CD4-positive, alpha-beta T cell treated with Interleukin-4 for 1 hour (primary cell): ENCODE results near the gene RPS23.
"Not testable (repeated sequence)": the region's sequence is repeated elsewhere in the genome, so short reads cannot be mapped to it uniquely, and the experiment has no call there.

Source experiments
- DNase-seq, 2 donors: peaks; one replicate each; pipeline ENCODE4 v3.0.0-alpha.2; 2020 to 2022

The RPS23 gene

DNA sequence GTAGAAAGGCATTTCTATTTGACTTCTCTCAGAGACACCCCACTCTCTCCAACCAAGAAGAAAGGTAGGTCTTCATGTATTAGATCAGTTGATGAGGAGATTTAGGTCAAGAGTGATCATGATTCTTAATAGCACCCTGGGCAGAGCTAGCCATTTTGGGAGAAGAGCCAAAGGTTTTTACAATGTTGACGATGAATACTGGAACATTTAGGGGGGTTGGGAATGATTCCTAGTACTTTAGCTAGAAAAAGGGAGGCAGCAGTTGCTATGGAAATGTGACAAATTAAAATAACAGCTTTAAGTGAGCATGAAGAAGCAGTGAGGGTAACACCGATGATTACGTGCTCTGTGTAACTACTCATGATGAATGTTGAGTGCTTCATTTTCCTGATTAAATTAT is 9.5 kb upstream of the RPS23 start:
- no peak for DNase-seq

DNA sequence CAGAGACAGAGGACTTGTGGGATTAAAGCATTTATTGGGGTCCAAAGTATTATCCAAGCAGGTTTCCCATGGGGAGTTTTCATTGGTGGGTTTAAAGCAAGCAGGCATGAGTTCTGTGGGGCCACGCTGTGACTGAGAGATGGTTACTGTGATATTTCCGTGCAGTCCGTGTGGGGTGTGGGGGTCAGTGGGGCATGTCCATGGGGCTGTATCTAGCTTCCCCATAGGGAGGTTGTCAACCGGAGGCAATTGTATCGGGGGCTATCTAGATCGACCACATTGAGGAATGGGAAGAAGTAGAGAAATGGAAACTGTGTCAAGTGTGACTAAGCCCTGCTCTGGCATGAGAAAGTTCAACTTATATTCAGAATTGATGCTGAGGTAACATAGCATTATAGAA is 7.1 kb upstream of the RPS23 start:
- no peak for DNase-seq

DNA sequence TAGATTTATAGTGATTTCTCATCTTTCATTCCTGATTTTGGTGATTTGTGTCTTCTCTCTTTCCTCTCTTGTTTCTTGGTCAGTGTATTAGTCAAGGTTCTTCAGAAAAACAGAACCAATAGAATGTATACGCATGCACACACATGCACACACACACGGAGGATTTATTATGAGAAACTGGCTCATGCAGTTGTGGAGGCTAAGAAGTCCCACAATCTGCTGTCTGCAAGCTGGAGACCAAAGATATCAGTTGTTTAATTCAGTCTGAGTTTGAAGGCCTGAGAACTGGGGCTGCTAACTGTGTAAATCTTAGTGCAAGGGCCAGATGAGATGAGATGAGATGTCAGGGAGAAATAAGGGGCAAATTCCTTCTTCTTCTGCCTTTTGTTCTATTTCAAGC is 5.7 kb upstream of the RPS23 start:
- DNase-seq, result no peak

DNA sequence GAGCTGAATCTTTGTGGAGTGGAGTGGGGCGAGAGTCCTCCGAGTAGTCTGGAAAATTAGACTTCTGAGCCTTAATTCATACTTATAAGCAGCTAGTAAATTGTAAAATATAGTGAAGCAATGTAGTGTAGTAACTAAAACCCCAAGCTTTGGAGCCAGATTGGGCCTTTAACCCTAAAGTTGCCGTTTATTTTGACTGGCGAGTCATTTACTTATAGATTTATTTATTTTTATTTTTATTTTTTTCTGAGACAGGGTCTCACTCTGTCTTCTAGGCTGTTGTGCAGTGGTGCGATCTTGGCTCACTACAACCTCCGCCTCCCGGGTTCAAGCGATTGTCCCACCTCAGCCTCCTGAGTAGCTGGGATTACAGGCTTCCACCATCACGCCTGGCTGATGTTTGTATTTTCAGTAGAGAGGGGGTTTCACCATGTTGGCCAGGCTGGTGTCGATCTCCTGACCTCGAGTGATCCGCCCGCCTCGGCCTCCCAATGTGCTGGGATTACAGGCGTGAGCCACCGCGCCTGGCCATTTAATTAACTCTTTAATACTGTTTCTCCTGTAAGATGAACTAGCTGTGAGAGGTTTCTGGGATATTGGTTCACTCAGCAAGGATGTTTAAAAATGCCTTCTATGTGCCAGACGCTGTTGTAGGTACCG is 687 bp upstream of the RPS23 start:
- DNase-seq, result no peak

DNA sequence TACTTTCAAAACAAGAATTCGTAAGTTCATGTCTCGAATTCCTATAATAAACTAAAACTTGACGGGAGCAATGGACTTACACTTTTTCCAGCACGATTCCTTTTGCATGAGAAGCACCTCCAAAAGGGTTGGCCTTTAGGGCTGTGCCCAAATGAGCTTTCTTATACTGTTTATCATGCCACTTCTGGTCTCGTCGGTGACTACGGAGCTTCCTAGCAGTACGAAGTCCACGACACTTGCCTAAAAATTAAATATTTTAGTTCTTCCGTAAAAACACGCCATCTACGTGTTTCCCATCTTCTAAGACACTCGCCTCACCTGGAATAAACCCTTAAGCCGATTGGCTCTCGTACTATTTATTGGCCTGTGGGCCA is 554 bp downstream of the RPS23 start:
- no peak for DNase-seq

DNA sequence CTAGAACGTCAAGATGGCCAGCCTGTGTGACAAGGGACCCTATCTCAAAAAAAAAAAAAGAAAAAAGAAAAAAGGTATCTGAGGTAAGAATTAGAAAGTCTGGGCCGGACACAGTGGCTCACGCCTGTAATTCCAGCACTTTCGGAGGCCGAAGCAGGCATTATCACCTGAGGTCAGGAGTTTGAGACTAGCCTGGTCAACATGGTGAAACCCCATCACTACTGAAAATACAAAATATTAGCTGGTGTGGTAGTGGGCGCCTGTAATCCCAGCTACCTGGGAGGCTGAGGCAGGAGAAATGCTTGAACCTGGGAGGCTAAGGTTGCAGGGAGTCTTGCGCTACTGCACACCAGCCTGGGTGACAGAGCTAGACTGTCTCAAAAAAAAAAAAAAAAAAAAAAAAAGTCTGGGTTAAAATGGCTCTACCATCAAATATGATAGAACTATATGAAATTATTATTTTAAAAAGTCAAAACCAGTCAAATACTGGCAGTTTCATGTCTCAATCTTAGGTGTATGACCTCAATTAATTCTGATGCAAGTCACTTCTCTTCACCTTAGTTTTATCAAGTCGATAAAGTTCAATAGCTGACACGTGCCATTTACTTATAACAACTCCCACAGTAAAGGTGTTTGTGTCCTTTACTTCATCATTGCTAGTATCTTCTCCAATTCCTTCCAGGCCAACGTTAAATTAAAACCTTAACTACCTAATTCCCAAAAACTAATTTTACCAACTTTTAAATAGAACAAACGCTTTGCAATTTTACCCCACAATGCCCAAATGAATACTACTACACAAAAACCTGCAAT is 1.1 kb downstream of the RPS23 start:
- no peak for DNase-seq

DNA sequence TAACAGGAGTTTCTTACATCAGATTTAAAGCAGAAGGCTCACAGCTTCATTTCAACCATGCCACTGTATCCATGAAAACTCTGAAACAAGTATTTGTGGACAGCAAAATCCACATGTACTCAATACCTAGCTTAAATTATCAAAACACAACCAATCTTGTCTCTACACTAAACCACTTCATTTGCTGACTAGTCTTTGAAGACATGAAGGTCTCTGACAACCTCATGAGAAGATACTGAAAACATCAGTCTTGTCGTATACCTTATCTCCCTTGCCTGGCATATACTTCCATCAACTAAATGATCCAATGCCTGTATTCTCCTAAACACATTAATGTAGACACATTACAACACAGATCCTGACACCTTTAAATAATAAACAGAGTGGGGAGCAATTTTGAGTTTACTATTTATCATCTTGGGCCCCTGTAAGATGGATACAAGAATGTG is 2.9 kb downstream of the RPS23 start:
- no peak for DNase-seq

DNA sequence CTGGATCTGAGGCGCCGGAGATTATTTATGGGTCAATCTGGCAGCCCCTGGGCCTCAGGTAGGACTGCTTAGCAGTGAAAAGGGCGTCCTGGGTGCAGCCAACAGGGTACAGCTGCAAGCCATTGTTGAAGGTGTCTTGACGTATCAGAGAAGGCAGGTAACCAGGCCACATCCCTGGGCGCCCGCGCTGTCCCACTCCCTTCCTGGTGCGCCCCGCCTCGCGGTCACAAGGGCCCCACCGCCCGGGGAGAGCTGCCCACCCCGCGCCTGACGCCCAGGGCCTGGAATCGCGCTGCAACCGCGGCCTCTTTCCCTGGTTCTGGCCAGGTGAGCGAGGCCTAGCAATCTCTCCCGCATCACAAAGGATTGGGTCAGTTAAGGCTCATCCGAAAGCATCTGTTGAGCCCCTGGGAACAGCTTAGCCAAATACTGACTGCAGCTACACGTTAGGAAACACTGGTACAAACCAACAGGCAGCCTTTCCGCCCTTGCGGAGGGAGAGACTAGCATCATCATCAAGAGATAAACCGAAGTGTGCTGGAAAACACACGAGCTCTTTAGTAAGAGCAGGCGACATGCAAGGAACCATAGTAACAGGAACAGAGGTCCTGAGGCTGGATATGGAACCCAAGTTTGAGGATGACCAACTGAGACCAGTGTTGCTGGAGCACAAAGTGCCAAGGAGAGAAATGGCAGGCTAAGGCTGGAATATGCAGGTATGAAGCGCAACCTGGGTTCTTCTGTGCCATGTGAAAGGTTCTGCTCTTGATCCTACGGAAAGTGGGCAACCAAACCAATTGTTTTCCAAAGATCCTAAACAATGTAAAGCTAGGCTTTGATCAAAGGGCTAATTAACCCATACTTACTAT is 3.6 kb downstream of the RPS23 start:
- no peak for DNase-seq

DNA sequence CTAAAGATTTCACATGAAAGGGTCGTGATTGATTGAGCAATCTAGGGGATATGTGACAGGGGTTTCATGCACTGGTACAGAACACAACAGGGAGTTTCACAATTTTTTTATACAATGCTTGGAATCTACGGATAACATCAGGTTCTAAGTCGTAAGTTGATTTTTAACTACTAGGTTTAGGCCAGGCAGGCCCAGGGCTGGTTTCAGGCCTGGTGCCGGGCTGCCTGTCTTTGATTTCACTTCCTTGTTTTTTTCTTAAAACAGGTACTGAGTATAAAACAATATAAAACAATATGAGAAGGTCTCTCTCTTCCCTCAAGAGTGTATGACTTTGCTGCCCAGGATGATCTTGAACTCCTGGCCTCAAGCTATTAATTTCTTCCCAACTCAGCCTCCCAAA is 4.7 kb downstream of the RPS23 start:
- DNase-seq, result peak in 1 of 2 donors; percentile 20

DNA sequence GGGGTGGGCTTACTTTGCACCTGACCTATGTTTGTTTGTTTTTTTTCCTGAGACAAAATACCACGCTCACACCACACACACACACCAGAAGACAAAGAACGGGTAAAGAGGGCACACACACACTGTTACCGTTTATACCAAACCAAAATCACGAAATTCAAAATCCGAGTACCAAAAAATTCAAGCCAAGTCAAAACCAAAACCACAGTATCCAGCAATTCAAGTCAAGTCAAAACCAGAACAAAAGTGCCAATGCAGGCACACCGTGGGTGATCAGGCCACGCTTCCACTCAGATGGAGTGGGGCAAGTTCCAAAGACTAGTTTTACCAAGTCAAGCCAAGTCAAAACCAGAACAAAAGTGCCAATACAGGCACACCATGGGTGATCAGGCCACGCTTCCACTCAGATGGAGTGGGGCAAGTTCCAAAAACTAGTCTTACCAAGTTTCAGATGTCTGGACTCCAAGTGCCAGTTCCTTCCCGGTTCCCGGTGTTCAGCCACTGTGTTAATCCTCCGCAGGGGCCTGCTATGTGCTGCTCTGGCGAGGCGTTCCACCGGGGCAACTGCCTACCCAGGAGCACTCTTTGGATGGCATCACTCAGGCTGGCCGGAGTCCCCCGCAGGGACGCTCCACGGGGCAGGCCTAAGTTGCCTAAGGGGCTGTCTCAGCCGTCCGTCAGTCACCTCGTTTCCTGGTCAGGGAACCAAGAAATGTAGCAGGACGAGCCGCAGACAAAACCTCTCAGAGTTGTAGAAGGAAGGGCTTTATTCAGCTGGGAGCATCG is 5.4 kb downstream of the RPS23 start:
- DNase-seq, result not testable (repeated sequence)

DNA sequence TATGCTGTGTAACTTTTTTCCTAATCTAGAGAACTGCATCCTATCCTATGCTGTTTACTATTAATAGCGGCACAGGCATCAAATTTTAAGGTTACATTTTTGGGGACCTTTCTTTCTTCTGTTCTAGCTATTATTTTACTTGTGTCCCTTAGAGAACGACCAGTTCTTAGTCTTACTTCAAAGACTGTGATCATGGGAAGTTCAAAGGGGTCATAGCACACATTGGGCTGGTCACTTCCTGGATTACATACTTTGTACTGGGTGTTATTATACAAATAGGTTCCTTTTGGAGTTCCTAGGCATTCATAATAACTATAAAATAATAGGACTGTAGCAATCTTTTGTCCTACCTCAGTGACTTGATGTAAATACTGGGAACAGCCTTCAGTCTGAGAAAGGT is 8.8 kb downstream of the RPS23 start:
- not testable (repeated sequence) for DNase-seq

DNA sequence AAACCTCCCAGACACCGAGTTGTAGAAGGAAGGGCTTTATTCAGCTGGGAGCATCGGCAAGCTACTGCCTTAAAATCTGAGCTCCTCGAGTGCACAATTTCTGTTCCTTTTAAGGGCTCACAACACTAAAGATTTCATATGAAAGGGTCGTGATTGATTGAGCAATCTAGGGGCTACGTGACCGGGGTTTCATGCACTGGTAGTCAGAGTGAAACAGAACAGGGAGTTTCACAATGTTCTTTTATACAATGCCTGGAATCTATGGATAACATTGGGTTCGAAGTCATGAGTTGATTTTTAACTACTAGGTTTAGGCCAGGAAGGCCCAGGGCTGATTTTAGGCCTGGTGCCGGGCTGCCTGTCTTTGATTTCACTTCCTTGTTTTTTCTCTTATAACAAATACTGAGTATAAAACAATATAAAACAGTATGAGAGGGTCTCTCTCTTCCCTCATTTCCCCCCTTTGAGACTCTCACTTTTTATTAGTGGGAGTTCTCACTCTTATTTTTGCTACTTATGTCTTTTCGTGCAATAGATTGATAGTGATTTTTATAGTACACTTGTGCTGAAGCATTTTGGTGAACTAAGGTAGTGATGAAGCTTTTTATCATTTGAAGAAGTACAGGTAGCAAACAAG is 10.7 kb downstream of the RPS23 start:
- DNase-seq, result not testable (repeated sequence)

DNA sequence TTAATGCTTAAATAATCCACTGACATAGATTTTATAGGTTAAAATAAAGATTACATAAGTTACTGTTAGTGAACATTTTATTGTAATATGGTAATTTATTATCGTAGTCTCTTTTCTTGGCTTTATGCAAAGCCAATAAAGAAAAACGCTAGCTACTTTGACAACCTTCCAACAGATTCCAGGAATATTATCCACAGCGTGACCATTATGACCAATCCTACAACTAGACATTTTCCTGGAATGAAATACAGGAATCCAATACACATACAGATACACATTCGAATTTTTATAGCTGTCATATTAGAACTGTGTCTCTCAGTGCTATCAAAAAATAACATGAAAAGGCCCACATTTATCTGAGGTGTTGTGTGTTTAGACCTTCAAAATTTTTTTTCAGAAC is 13.1 kb downstream of the RPS23 start:
- no peak for DNase-seq

DNA sequence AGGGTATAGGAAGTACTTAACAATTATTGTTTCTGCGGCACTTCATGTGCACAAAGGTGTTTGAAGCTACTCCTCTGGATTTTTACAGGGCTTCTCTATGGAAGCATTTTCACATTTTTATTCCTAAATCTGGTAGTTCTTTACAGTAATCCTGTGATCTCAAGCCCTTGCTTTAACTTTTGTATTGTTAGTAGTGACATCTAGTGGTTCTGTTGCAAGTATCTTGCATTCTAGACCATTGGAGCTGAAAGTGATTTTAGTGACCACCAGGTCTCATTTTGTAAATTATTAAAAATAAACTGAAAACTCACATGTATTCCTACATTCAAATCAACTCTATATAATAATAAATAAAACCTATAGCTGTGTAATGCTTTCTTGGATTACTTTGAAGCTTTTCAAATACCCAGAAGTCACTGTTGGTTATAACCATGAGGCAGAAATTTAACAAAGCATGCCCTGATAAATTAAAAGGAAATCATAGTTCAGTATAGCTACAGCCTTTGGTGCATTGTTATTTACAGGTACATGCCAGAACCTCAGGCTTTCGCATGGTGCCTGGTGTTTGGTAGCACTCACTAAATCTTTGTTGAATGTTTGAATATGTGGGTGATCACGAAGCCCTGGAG is 18.9 kb downstream of the RPS23 start:
- no peak for DNase-seq

DNA sequence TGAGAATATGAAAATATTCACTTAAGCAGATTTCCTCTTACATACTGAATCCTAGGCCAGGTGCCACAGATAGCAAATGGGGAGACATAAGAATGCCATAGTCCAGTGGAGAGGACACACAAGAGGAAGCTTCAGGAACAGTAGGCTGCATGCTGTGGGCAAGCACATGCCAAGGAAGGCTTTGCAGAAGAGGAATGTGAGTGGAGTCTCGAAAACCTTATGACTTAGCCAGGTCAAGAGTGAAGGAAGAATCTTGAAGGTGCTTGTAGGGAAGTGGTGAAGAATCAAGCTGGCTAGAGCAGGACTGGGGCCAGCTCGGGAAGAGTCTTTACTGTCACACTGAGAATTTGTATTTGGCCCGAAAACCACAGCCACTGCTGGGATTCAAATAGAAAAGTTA is 20.4 kb downstream of the RPS23 start:
- DNase-seq, result no peak

DNA sequence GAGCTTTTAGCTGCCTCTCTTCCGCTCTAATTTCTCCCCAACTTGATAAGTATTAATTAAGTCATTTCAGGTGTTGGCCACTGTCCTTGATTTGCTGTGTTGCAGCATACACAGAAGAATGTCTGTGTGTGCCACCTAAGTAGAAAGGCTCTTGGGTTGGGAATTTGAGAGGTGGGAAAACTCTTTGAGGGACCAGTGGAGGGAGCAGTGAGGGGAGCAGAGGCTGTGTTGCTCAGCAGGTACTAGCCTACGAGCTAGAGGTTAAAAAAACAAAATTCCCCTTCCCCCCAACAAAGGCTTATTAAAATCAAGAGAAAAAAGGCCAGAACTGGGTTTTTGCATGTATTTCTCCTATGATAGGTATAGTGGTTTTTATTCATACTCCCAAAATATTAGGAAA is 20.9 kb downstream of the RPS23 start:
- no peak for DNase-seq

DNA sequence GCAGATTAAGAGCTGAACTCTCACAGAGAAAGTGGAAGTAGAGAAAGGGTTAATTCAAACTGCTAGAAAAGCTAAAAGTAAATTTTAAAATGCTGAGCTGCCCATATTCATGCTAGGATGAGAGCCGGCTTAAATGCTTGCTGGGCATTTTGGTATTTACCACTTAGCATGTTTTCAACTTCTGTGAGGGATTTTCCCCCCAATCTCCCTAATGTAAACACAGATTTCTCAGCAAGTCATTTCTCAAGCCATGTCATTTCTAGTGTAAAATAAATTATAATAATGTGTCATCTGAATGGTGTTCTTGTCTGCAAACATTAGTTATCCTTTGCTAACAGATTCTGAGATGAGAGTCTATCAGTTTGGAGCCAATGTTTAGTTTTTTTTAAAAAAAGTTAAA is 22.3 kb downstream of the RPS23 start:
- no peak for DNase-seq

DNA sequence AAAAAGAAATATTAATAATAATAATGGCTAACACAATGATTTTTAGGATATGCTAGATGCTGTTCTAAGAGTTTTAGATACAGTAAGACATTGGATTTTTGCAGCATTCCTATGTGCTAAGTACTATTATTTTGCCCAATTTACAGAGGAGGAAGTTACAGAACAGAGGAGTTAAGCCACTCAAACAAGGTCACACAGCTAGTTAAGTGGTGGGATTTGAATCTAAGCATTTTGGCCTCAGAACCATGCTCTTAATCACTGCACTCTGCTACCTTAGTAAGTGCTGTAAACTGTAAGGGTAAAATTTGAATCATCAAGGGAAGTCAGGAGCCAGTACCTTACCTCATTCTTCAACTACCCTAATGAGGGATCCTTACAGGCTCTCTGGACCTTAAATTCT is 25.4 kb downstream of the RPS23 start:
- no peak for DNase-seq

DNA sequence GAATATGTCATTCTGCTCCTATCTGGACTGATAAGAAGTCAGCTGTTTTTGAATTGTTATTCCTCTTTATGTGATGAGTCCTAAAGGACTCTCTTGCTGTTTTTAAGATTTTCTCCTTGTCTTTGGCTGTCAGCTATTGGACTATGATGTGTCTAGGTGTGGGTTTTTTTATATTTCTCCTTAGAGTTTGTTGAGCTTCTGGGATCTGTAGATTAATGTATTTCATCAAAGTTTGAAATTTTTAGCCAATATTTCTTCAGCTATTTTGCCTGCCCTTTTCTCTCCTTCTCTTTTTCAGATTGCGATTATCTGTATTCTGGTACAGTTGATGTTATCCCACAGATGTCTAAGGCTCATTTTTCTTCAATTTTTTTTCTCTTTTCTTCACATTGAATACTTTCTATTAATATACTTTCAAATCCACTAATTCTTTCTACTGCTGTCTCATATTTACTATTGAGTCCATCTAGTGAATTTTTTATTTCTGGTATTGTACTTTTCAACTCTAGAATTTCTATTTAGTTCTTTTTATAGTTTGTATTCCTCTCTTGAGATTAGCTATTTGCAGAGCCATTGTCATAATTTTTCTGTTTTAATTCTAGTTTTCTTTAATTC is 31.1 kb downstream of the RPS23 start:
- no peak for DNase-seq

DNA sequence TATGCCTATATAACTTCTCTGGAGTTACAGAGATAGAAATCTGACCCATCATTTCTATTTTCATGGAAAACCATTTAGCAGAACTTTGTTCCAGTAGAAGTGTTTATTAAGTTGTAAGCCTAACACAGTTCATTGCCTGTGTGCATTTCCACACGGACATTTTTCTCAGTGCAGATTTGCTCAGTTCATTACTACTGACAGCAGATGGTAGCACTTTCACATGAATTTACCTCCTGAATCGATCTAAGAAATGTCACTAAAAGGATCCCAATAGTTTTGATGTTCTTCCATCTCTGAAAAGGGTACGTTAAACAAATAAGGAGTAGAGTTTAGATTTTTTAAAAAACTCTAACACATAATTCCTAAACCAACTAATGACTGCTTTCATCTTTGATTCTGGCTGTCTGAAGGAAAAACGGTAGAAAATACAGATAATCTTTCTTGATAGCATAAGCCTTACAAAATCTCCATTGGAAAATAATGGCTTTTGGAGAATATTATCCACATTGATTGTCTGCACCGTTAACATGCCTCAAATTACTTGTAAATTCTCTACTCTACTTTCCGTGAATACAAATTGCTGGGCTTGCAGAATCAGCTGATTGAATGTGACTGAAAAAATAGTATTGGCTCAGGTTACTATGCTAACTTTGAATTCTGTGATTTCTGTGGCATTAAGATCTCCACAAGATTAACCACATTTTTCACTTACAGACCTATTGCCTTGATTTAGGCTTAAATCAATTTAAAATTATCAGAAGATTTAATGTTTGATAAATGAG is 33.1 kb downstream of the RPS23 start:
- DNase-seq, result no peak

DNA sequence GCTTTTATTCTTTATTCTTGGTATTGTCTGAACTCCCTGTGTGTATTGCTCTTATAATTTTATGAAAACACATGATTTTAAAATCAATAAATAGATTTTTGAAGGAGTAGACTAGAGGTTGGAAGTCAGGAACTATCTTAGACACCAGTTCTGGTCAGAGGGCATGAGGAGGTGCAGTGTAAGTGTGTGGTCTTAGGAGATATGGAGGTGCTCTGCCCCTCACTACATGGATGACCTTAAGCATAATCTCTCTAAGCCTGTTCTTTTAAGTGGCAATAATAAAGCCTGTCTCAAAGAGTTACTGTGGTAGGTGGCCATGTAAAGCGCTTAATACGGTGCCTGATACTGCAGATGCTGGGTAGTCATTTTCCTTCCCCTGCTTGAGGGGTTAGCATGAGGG is 34.0 kb downstream of the RPS23 start:
- no peak for DNase-seq
